ENCODE data around the gene GSK3B.

Gene GSK3B

GRCh38 chr3:119812491-119813058 is 281.7 kb downstream of the GSK3B start:
- DNase-seq = no peak

GRCh38 chr3:119810018-119810435 is 284.2 kb downstream of the GSK3B start:
- peak in 4 of 5 experiments; percentile 13 to 80 (median 31) for DNase-seq

- DNase-seq = no peak
These were observed 284.8 kb downstream of the GSK3B start for GRCh38 chr3:119809249-119810017.

GRCh38 chr3:119808843-119809242 is 285.4 kb downstream of the GSK3B start:
- DNase-seq = no peak

GRCh38 chr3:119808244-119808643 is 286.0 kb downstream of the GSK3B start:
- no peak for DNase-seq

GRCh38 chr3:119800844-119801243 is 293.4 kb downstream of the GSK3B start:
- DNase-seq = no peak

GRCh38 chr3:119796785-119797184 is 297.5 kb downstream of the GSK3B start:
- no peak for DNase-seq

- DNase-seq = no peak
These were observed 297.9 kb downstream of the GSK3B start for GRCh38 chr3:119796368-119796767.

- no peak for DNase-seq
These were observed 298.4 kb downstream of the GSK3B start for GRCh38 chr3:119795849-119796248.

GRCh38 chr3:119794971-119795612 is 299.2 kb downstream of the GSK3B start:
- no peak for DNase-seq

GRCh38 chr3:119794401-119794800 is 299.8 kb downstream of the GSK3B start:
- no peak for DNase-seq

GRCh38 chr3:119792270-119792669 is 302.0 kb downstream of the GSK3B start:
- DNase-seq = no peak

GRCh38 chr3:119790369-119790768 is 303.9 kb downstream of the GSK3B start:
- DNase-seq = no peak

- no peak for DNase-seq
These were observed 307.8 kb downstream of the GSK3B start for GRCh38 chr3:119786409-119786808.

GRCh38 chr3:119783883-119784282 is 310.4 kb downstream of the GSK3B start:
- DNase-seq = no peak

GRCh38 chr3:119783255-119783654 is 311.0 kb downstream of the GSK3B start:
- no peak for DNase-seq

GRCh38 chr3:119782460-119782859 is 311.8 kb downstream of the GSK3B start:
- DNase-seq = no peak

- DNase-seq = no peak
These were observed 312.7 kb downstream of the GSK3B start, which contains the start of gene NR1I2 for GRCh38 chr3:119781330-119782198. TSS of gene NR1I2 (plus strand) at chr3:119782101.

- no peak for DNase-seq
These were observed 314.4 kb downstream of the GSK3B start for GRCh38 chr3:119779731-119780383.

- no peak for DNase-seq
These were observed 315.4 kb downstream of the GSK3B start for GRCh38 chr3:119778811-119779210.

- DNase-seq = no peak
These were observed 316.1 kb downstream of the GSK3B start for GRCh38 chr3:119778176-119778575.

GRCh38 chr3:119776304-119776703 is 317.9 kb downstream of the GSK3B start:
- DNase-seq = no peak

Measured in T-helper 2 cell (primary cell).